ENCODE measurements around the gene NKX1-1. TPM values are rescaled to one million over a fixed set of nuclear protein-coding genes. Genes with fewer than 3 reads are reported as not detected.

NKX1-1 gene
- total and polyA plus RNA-seq, 9 of the 15 experiments (the other 6 are each of a cell fraction or from before 2014, with no cell fraction given), result not detected

- TF ChIP-seq ZFP91 (CRISPR knock-in tag; IDR thresholded peaks at IDR 0.05) (no peak), KLF10 (CRISPR knock-in tag; IDR thresholded peaks at IDR 0.05) (no peak), E2F5 (CRISPR knock-in tag; IDR thresholded peaks at IDR 0.05) (no peak), TRIM25 (IDR thresholded peaks at IDR 0.05; ENCODE audit: borderline replicate concordance) (no peak), MECOM (CRISPR knock-in tag; IDR thresholded peaks at IDR 0.05) (no peak), MLLT1 (IDR thresholded peaks at IDR 0.05) (no peak), ETV1 (tag; conservative IDR thresholded peaks at IDR 0.05; ENCODE audit: low read depth) (no peak), XRCC3 (IDR thresholded peaks at IDR 0.05) (no peak), ZNF277 (CRISPR knock-in tag; IDR thresholded peaks at IDR 0.05; ENCODE audit: borderline replicate concordance) (no peak), PHTF2 (CRISPR knock-in tag; IDR thresholded peaks at IDR 0.05) (no peak), IRF2 (CRISPR knock-in tag; IDR thresholded peaks at IDR 0.05) (no peak), MAZ (CRISPR knock-in tag; conservative IDR thresholded peaks at IDR 0.05 in 1 of 2, IDR thresholded peaks at IDR 0.05 in 1 of 2) (no peak)
These were observed 21.4 kb downstream of the NKX1-1 start (continued) for GRCh38 chr4:1384675-1385372.

Measured in K562 (cell line).